Neural crest cell (in vitro differentiated cells): Measurements from ENCODE around the gene SPRED3. TPM values are rescaled to one million over a fixed set of nuclear protein-coding genes. Genes with fewer than 3 reads are reported as not detected.

Experiments
- DNase-seq: peaks from one replicate; pipeline ENCODE4 v3.0.0; 2021; ENCODE audit warnings: low read depth, mixed read lengths, low spot score
- H3K27ac Mint-ChIP-seq: one replicate; pipeline ENCODE4 v1.8.0; 2021; ENCODE audit warnings: mild to moderate bottlenecking, mixed read lengths; ENCODE audit not compliant: unreplicated experiment
- H3K27me3 Mint-ChIP-seq: 2 replicates; pipeline ENCODE4 v1.8.0; 2021; ENCODE audit warnings: low read depth, mild to moderate bottlenecking, mixed read lengths
- H3K36me3 Mint-ChIP-seq: 2 replicates; pipeline ENCODE4 v1.8.0; 2021; ENCODE audit warnings: low read depth, mild to moderate bottlenecking, mixed read lengths
- H3K4me1 Mint-ChIP-seq: 2 replicates; pipeline ENCODE4 v1.8.0; 2021; ENCODE audit warnings: mixed read lengths
- H3K4me3 Mint-ChIP-seq: one replicate; pipeline ENCODE4 v1.8.0; 2021; ENCODE audit warnings: mild to moderate bottlenecking, mixed read lengths
- H3K9me3 Mint-ChIP-seq: 2 replicates; pipeline ENCODE4 v1.8.0; 2021; ENCODE audit warnings: mixed read lengths
- CTCF ChIP-seq: fragments of 200-600 bp; sonication (generic); conservative IDR thresholded peaks from 2 replicates; pipeline ENCODE4 v1.5.0; 2021; ENCODE audit warnings: antibody characterized with exemption, mild to moderate bottlenecking
- total RNA-seq: library from RNA; stranded (reverse); gene quantifications from 2 replicates; pipeline ENCODE4 v1.2.1, GENCODE V29; 2021

Gene SPRED3
- total RNA-seq, 1 donor from 2014 or later, result 12.0 TPM

- peak overlapping the region; percentile 98 for H3K27ac Mint-ChIP-seq
- H3K27me3 Mint-ChIP-seq, result peaks cover 20% of the 10 kb centered on the region
- no peaks in the 10 kb centered on the region for H3K9me3 Mint-ChIP-seq
- H3K4me3 Mint-ChIP-seq, result peak overlapping the region; percentile 99
- no peak for TF ChIP-seq CTCF
- peak; percentile 10 for DNase-seq
- peaks cover 6% of the 10 kb centered on the region for H3K36me3 Mint-ChIP-seq
- H3K4me1 Mint-ChIP-seq, result peaks cover 24% of the 10 kb centered on the region
Measured at GRCh38 chr19:38375098-38375493, 13.4 kb upstream of the SPRED3 start.

DNA sequence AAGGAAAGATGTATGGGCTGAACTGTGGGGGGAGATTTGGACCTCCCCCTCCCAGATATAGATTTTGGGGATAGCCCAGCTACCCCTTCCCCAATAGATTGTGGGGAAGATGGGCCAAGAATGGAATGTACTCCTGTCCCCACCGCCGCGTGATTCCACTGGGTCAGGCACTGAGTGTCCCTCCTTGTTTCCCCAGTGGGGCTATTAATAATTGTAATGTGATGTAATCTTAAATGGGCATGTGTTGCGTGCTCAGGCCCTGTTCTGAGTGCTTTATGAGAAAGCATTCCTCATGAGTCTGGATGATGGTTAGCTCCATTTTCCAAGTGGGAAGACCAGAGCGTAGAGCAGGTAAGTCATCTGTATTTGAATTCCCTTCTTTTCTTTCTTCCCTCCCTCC, 12.7 kb upstream of the SPRED3 start:
- DNase-seq, result no peak
- H3K36me3 Mint-ChIP-seq, result peaks cover 6% of the 10 kb centered on the region
- no peak for TF ChIP-seq CTCF

GRCh38 chr19:38376576-38376975, 11.9 kb upstream of the SPRED3 start:
- Mint-ChIP-seq H3K27me3 (peaks cover 9% of the 10 kb centered on the region), H3K4me3 (peak overlapping the region; percentile 86), H3K4me1 (peaks cover 24% of the 10 kb centered on the region), H3K36me3 (peaks cover 6% of the 10 kb centered on the region), H3K27ac (peak overlapping the region; percentile 57), H3K9me3 (no peaks in the 10 kb centered on the region)
- no peak for TF ChIP-seq CTCF
- DNase-seq, result no peak

More for the DNA sequence above, 12.7 kb upstream of the SPRED3 start:
- H3K27ac Mint-ChIP-seq, result peak overlapping the region; percentile 98
- H3K27me3 Mint-ChIP-seq, result peaks cover 14% of the 10 kb centered on the region
- H3K9me3 Mint-ChIP-seq, result no peaks in the 10 kb centered on the region
- H3K4me3 Mint-ChIP-seq, result peak overlapping the region; percentile 99
- H3K4me1 Mint-ChIP-seq, result peaks cover 24% of the 10 kb centered on the region

- peaks cover 7% of the 10 kb centered on the region for H3K36me3 Mint-ChIP-seq
- H3K9me3 Mint-ChIP-seq, result no peaks in the 10 kb centered on the region
- peaks cover 4% of the 10 kb centered on the region for H3K27me3 Mint-ChIP-seq
- no peak overlapping the region for H3K4me3 Mint-ChIP-seq
- H3K4me1 Mint-ChIP-seq, result peaks cover 24% of the 10 kb centered on the region
- DNase-seq, result no peak
- H3K27ac Mint-ChIP-seq, result no peak overlapping the region
- no peak for TF ChIP-seq CTCF
Measured at GRCh38 chr19:38377052-38377451, 11.4 kb upstream of the SPRED3 start.

GRCh38 chr19:38378866-38379265, 9.6 kb upstream of the SPRED3 start:
- H3K36me3 Mint-ChIP-seq, result peaks cover 9% of the 10 kb centered on the region

More at GRCh38 chr19:38378866-38379265, 9.6 kb upstream of the SPRED3 start:
- no peak for DNase-seq
- Mint-ChIP-seq H3K9me3 (no peaks in the 10 kb centered on the region), H3K4me1 (peaks cover 24% of the 10 kb centered on the region), H3K27me3 (no peaks in the 10 kb centered on the region), H3K27ac (no peak overlapping the region), H3K4me3 (peak overlapping the region; percentile 58)
- TF ChIP-seq CTCF, result no peak
